GM10266 (cell line): Measurements from ENCODE around the gene POU2F2.
A peak's percentile ranks its signal among the peaks of the same experiment; 100 is the strongest.

Experiments used
- DNase-seq: peaks from one replicate; pipeline ENCODE4 v3.0.0; 2012; ENCODE audit errors: extremely low spot score
- CTCF ChIP-seq: IDR thresholded peaks from 2 replicates; pipeline ENCODE4 v1.5.1; 2012; ENCODE audit warnings: mild to moderate bottlenecking, low read depth; ENCODE audit not compliant: control insufficient read depth, insufficient read depth; ENCODE audit errors: missing control alignments

Gene POU2F2

GRCh38 chr19:42086770-42087550 lies 45.3 kb downstream of the POU2F2 start:
- DNase-seq: no peak
- no peak for TF ChIP-seq CTCF

- TF ChIP-seq CTCF: no peak
These were observed 46.0 kb downstream of the POU2F2 start for GRCh38 chr19:42086188-42086736.

GRCh38 chr19:42083537-42083936 lies 48.7 kb downstream of the POU2F2 start:
- DNase-seq: no peak
- TF ChIP-seq CTCF: no peak

More at GRCh38 chr19:42086188-42086736, 46.0 kb downstream of the POU2F2 start:
- no peak for DNase-seq

GRCh38 chr19:42081584-42082203 lies 50.6 kb downstream of the POU2F2 start:
- peak; percentile 72 for DNase-seq
- peak; percentile 58 for TF ChIP-seq CTCF

GRCh38 chr19:42080764-42081375 lies 51.4 kb downstream of the POU2F2 start:
- no peak for DNase-seq
- no peak for TF ChIP-seq CTCF

GRCh38 chr19:42079886-42080763 lies 52.1 kb downstream of the POU2F2 start:
- TF ChIP-seq CTCF: no peak
- no peak for DNase-seq
